ENCODE results near the gene G6PC2. TPM values are rescaled to one million over a fixed set of nuclear protein-coding genes. Genes with fewer than 3 reads are reported as not detected.

The G6PC2 gene
- total RNA-seq, 1 donor from 2014 or later = not detected

- FAIRE-seq (no peak), DNase-seq (ENCODE audit: low spot score in 2 of 2) (no peak)
Observed at GRCh38 chr2:168941297-168941696, 40.2 kb downstream of the G6PC2 start.

GRCh38 chr2:168944065-168944464 is 43.0 kb downstream of the G6PC2 start:
- FAIRE-seq (no peak), DNase-seq (ENCODE audit: low spot score in 2 of 2) (no peak)

- no peak for DNase-seq (ENCODE audit: low spot score in 2 of 2)
- FAIRE-seq = no peak
Observed at GRCh38 chr2:168945508-168945907, 44.4 kb downstream of the G6PC2 start.

GRCh38 chr2:168948621-168949212 is 47.6 kb downstream of the G6PC2 start:
- no peak for FAIRE-seq

GRCh38 chr2:168949324-168949723 is 48.2 kb downstream of the G6PC2 start:
- no peak for FAIRE-seq
- DNase-seq (ENCODE audit: low spot score in 2 of 2) = no peak

More at GRCh38 chr2:168948621-168949212, 47.6 kb downstream of the G6PC2 start:
- no peak for DNase-seq (ENCODE audit: low spot score in 2 of 2)

- FAIRE-seq = no peak
- DNase-seq (ENCODE audit: low spot score in 2 of 2) = no peak
Observed at GRCh38 chr2:168951871-168952270, 50.8 kb downstream of the G6PC2 start.

- FAIRE-seq = no peak
- DNase-seq (ENCODE audit: low spot score in 2 of 2) = no peak
Observed at GRCh38 chr2:168952424-168952823, 51.3 kb downstream of the G6PC2 start.

- FAIRE-seq (no peak), DNase-seq (ENCODE audit: low spot score in 2 of 2) (no peak)
Observed at GRCh38 chr2:168954256-168954655, 53.2 kb downstream of the G6PC2 start.

GRCh38 chr2:168955321-168955720 is 54.2 kb downstream of the G6PC2 start:
- FAIRE-seq = no peak

GRCh38 chr2:168956392-168956791 is 55.3 kb downstream of the G6PC2 start:
- DNase-seq (ENCODE audit: low spot score in 2 of 2) = no peak
- no peak for FAIRE-seq

More at GRCh38 chr2:168955321-168955720, 54.2 kb downstream of the G6PC2 start:
- DNase-seq (ENCODE audit: low spot score in 2 of 2) = no peak

Other genes with a start within 250 kb of the G6PC2 start
- gene NOSTRIN, start 98.7 kb upstream of the G6PC2 start, total RNA-seq = 2.9 TPM
- 5.3 TPM for gene SPC25, start 10.9 kb upstream of the G6PC2 start, total RNA-seq
- gene ABCB11, start 130.0 kb downstream of the G6PC2 start, total RNA-seq = under 0.01 TPM
- gene DHRS9, start 168.3 kb downstream of the G6PC2 start, total RNA-seq = 0.82 TPM